Skin of body (tissue), 2 donors: ENCODE results near the gene NCOA3. TPM values are rescaled to one million over a fixed set of nuclear protein-coding genes. Genes with fewer than 3 reads are reported as not detected.
"Not testable (repeated sequence)": the region's sequence is repeated elsewhere in the genome, so short reads cannot be mapped to it uniquely, and the experiment has no call there.

Source experiments
- DNase-seq: peaks from one replicate; lab custom pipeline; 2025; lab: John Stamatoyannopoulos, UW
- total RNA-seq: library from RNA; depleted of rRNA; stranded (reverse); fragments of >200 nt; gene quantifications from one replicate; pipeline ENCODE4 v1.2.3, GENCODE V29; 2014

The NCOA3 gene
- total RNA-seq, 1 donor from 2014 or later: 29.1 TPM

- DNase-seq: no peak
Measured at GRCh38 chr20:47561603-47562583, 60.2 kb downstream of the NCOA3 start.

- DNase-seq: no peak
Measured at GRCh38 chr20:47566269-47566668, 64.6 kb downstream of the NCOA3 start.

GRCh38 chr20:47568019-47568418, 66.3 kb downstream of the NCOA3 start:
- no peak for DNase-seq

- no peak for DNase-seq
Measured at GRCh38 chr20:47568837-47569410, 67.2 kb downstream of the NCOA3 start.

GRCh38 chr20:47571426-47571825, 69.7 kb downstream of the NCOA3 start:
- DNase-seq: no peak

- no peak for DNase-seq
Measured at GRCh38 chr20:47572105-47572729, 70.5 kb downstream of the NCOA3 start.

- DNase-seq: no peak
Measured at GRCh38 chr20:47573559-47573958, 71.9 kb downstream of the NCOA3 start.

- DNase-seq: peak; percentile 41
Measured at GRCh38 chr20:47574616-47575364, 73.1 kb downstream of the NCOA3 start.

GRCh38 chr20:47576516-47577033, 74.9 kb downstream of the NCOA3 start:
- peak; percentile 85 for DNase-seq

- no peak for DNase-seq
Measured at GRCh38 chr20:47577314-47577713, 75.6 kb downstream of the NCOA3 start.

- no peak for DNase-seq
Measured at GRCh38 chr20:47578543-47578942, 76.9 kb downstream of the NCOA3 start.

- not testable (repeated sequence) for DNase-seq
Measured at GRCh38 chr20:47580686-47581085, 79.0 kb downstream of the NCOA3 start.

GRCh38 chr20:47581090-47581489, 79.4 kb downstream of the NCOA3 start:
- DNase-seq: no peak

GRCh38 chr20:47583551-47583950, 81.9 kb downstream of the NCOA3 start:
- no peak for DNase-seq

GRCh38 chr20:47585087-47585747, 83.5 kb downstream of the NCOA3 start:
- no peak for DNase-seq

GRCh38 chr20:47586649-47587294, 85.1 kb downstream of the NCOA3 start:
- peak; percentile 38 for DNase-seq

- no peak for DNase-seq
Measured at GRCh38 chr20:47588158-47588557, 86.5 kb downstream of the NCOA3 start.

GRCh38 chr20:47591231-47591630, 89.5 kb downstream of the NCOA3 start:
- no peak for DNase-seq

- no peak for DNase-seq
Measured at GRCh38 chr20:47594157-47594556, 92.5 kb downstream of the NCOA3 start.

GRCh38 chr20:47595138-47595537, 93.5 kb downstream of the NCOA3 start:
- not testable (repeated sequence) for DNase-seq
